Activated T-helper 1 cell treated with anti-CD3 and anti-CD28 coated beads, Interleukin-12 subunit alpha, Interleukin-12 subunit beta, Interleukin-2, Interleukin-4 antibody, amounts not matched to agents 30 ng/mL and 10 ng/mL and 1 ng/mL, durations not matched to agents 14 hours and 24 hours and 36 hours (primary cell): ENCODE measurements around the gene QPCT. TPM values are rescaled to one million over a fixed set of nuclear protein-coding genes. Genes with fewer than 3 reads are reported as not detected.

Experiments
- DNase-seq: peaks from one replicate; pipeline ENCODE4 v3.0.0; 2021; ENCODE audit warnings: low spot score
- H3K27ac Mint-ChIP-seq: one replicate; pipeline ENCODE4 v1.8.0; 2021; ENCODE audit warnings: mild to moderate bottlenecking, mixed read lengths
- H3K27me3 Mint-ChIP-seq: one replicate; pipeline ENCODE4 v1.8.0; 2022; ENCODE audit warnings: mild to moderate bottlenecking, moderate library complexity, mixed read lengths; ENCODE audit not compliant: insufficient read depth
- H3K36me3 Mint-ChIP-seq: one replicate; pipeline ENCODE4 v1.8.0; 2021; ENCODE audit warnings: low read depth, mixed read lengths
- H3K4me1 Mint-ChIP-seq: one replicate; pipeline ENCODE4 v1.8.0; 2021; ENCODE audit warnings: low read depth, mixed read lengths
- H3K4me3 Mint-ChIP-seq: one replicate; pipeline ENCODE4 v1.8.0; 2021; ENCODE audit warnings: mild to moderate bottlenecking, moderate library complexity, mixed read lengths
- H3K9me3 Mint-ChIP-seq: one replicate; pipeline ENCODE4 v1.8.0; 2021; ENCODE audit warnings: mixed read lengths
- intact Hi-C: fragments of 100-400 bp; cut with micrococcal nuclease; formaldehyde crosslinking; loops from one replicate; pipeline ENCODE4 v1.15.1; 2024
- total RNA-seq: library from RNA; stranded (reverse); gene quantifications from 2 replicates; pipeline ENCODE4 v1.2.3, GENCODE V29; 2022

The QPCT gene
- total RNA-seq, 1 donor from 2014 or later: 1.6 TPM

DNA sequence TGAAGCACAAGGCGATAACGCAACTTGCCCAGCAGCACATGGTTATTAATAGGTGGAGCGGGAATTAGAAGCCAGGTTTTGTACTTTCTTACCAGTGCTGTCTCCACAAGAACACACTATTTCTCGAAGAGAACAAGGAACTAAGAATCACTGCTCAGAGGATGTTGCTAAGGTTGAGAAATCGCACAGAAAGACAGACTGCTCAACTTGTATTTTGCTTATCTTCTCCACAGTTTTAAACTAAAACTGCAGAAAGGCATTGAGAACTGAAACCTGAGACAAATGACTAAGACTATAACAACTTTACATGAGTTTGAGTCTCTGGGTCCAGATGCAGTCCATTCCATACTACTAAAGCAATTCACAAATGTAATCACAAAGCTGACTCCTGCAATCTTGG, 26.0 kb upstream of the QPCT start:
- H3K9me3 Mint-ChIP-seq: no peaks in the 10 kb centered on the region
- peaks cover 18% of the 10 kb centered on the region for H3K36me3 Mint-ChIP-seq

DNA sequence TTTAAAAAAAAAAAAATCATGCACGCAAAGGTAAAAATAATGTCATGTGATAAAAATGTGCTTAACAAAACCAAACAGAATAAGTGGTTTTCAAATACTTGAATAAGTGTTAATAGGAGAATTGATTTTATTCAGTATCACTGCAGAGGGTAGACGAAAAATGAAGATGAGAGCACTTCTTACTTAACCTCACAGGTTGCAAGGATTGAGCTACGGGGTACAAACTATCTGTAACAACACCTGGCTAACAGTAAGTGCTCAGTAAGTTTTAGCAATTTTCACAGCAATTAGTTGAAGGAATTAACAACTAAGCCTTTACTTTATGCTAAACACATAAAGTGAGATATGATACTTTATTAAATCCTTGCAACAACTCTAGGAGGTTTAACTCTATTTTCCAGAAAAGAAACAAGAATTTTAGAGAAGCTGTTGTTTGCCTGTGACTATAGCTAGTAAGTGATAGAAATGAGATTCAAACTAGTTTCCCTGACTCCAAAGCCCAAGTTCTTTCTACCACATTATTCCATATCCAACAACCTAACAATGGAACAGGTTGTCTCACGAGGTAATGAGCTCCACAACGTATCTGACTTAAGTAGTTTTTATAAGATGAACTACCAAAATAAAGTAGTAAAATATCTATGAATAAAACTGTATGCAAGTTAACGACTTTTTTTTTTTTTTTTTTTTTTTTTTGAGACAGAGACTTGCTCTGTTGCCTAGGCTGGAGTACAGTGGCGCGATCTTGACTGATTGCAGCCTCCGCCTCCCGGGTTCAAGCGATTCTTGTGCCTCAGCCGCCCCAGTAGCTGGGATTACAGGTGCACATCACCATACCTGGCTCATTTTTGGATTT, 24.4 kb upstream of the QPCT start:
- Mint-ChIP-seq H3K4me3 (no peak overlapping the region), H3K27ac (no peak overlapping the region), H3K9me3 (no peaks in the 10 kb centered on the region), H3K36me3 (peaks cover 20% of the 10 kb centered on the region), H3K27me3 (peaks cover 13% of the 10 kb centered on the region), H3K4me1 (peaks cover 41% of the 10 kb centered on the region)
- DNase-seq: no peak
- intact Hi-C loops: loop anchor here (5.0 to 10.0 kb wide), 4 partner anchors 33 to 355 kb away; partner anchors contain the start of gene STRN

More for the DNA sequence above, 26.0 kb upstream of the QPCT start:
- H3K27ac Mint-ChIP-seq: no peak overlapping the region
- H3K4me3 Mint-ChIP-seq: no peak overlapping the region
- no peak for DNase-seq
- peaks cover 33% of the 10 kb centered on the region for H3K4me1 Mint-ChIP-seq
- intact Hi-C loops: loop anchor here (10.0 kb wide), 1 partner anchor 206 kb away; no protein-coding TSS in a partner anchor
- H3K27me3 Mint-ChIP-seq: peaks cover 9% of the 10 kb centered on the region

DNA sequence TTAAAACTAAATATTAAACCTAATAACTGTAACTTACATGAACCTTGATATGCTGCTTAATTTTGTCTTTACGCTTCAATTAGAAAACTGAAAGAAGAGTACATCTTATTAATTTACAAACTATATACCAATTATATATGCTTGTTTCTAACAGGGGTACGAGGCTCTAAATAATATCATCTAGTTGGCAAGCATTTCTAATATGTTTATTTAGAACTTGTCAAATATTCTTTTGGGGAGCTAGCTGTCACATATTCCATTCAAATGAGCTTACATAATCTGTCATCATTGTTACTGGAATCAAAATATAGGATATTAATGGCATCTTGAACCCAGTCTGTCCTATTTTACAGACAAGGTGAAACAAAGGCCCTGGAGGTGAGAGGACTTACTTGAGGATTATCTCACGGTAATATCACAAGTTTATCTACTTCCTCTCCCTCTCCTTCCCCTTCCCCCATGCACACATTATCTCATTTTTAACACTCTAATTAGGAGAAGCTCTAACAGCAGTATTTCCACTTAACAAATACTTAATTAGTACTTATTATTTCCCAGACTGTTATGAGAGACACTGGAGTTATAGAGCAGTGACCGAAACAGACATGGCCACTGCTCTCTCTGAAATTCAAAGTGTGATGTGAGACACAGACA, 23.3 kb upstream of the QPCT start:
- Mint-ChIP-seq H3K9me3 (no peaks in the 10 kb centered on the region), H3K27ac (no peak overlapping the region), H3K27me3 (peaks cover 20% of the 10 kb centered on the region), H3K36me3 (peaks cover 15% of the 10 kb centered on the region), H3K4me1 (peaks cover 49% of the 10 kb centered on the region), H3K4me3 (no peak overlapping the region)
- no peak for DNase-seq
- intact Hi-C loops: loop anchor here (5.0 to 10.0 kb wide), 3 partner anchors 34 to 356 kb away; partner anchors contain the start of gene STRN

DNA sequence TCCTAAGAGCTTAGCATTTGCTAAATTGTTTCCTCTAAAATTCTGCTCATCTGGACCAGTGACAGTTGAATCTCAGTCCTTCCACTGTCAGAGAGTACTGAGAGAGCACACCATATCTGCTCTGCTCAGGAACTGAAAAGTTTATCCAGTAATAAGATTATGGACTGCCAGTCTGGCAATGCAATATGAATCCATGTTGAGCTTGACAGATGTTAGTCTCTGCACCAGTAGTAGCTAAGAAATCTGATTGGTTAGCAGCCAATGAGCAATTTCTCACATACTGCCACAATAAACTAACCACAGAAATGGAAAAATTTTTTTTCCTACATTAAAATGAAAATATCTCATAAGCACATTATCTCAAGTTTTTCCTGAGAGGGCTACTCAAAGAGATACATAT, 22.1 kb upstream of the QPCT start:
- Mint-ChIP-seq H3K9me3 (no peaks in the 10 kb centered on the region), H3K27ac (no peak overlapping the region), H3K4me1 (peaks cover 53% of the 10 kb centered on the region), H3K4me3 (peak overlapping the region; percentile 97), H3K36me3 (peaks cover 12% of the 10 kb centered on the region), H3K27me3 (peaks cover 32% of the 10 kb centered on the region)
- no peak for DNase-seq
- intact Hi-C loops: loop anchor here (1.0 to 10.0 kb wide), 7 partner anchors 35 to 358 kb away; partner anchors contain the start of genes EIF2AK2 and STRN

DNA sequence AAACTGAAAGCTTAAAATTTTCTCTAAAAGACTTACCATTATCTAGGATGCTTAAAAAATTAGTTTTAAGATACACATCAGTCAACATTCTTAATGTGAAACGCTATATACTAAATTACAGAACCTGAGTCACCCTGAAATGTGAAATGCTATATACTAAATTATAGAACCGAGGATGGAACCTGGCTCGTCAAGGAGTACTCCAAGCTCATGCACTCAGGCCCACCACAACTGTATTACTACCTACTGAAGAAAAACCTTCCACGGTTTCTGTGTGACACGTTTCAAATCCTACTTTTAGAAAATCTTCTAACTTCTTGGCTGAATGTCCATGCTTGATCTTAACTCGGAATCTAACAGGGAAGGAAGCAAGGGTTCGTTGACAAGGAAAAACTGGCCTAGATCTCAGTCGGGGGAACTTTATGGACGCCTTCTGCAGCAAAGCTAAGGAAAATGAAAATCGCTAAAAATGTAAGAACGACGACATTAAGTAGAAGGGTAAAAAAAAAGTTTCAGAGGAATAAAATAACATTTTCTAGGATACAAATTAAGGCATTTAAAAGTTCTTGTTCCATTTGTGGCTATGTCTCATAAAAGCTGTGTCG, 21.2 kb upstream of the QPCT start:
- Mint-ChIP-seq H3K9me3 (no peaks in the 10 kb centered on the region), H3K27ac (peak overlapping the region; percentile 96), H3K4me3 (peak overlapping the region; percentile 97), H3K4me1 (peaks cover 44% of the 10 kb centered on the region), H3K27me3 (peaks cover 39% of the 10 kb centered on the region), H3K36me3 (peaks cover 12% of the 10 kb centered on the region)
- intact Hi-C loops: loop anchor here (1.0 to 10.0 kb wide), 6 partner anchors 36 to 358 kb away; partner anchors contain the start of genes CEBPZ, EIF2AK2, NDUFAF7 and STRN
- no peak for DNase-seq

DNA sequence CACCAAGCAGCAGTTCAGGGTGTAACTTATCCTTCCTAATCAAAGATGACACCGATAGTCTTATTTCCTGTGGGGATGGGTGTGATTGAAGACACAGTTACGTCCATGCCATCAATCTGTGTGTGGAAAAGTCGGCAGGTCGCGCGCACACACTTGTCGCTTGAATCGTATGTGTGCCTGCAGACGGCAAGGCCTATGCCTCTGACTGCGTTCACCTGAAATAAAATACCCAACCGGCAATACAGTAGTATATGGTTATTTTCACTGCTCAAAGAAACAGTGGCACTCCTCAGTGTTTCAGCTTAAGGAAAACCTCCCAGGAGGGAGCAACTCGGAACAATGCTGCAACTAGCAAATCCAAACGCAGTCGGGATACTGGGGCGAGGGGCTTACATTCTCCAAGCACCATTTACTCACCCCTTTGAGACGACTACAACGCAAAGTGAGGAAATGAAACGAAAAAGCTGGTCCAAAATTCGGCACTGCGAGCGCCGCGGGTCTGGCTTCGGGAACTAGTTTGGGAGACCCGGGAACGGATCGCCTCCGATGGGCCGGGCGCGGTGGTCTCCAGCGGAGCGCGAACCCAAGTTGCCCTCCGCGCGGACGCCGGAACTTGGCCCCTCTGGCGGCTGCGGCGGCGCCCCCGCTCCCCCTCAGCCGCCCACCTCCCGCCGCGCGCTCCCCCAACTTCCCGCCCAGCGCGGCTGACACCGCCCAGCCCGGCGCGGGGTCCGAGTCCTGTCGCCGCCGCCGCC, 20.5 kb upstream of the QPCT start:
- H3K9me3 Mint-ChIP-seq: no peaks in the 10 kb centered on the region
- peak; percentile 8 for DNase-seq
- H3K27ac Mint-ChIP-seq: peak overlapping the region; percentile 96
- H3K36me3 Mint-ChIP-seq: peaks cover 9% of the 10 kb centered on the region
- peak overlapping the region; percentile 97 for H3K4me3 Mint-ChIP-seq
- intact Hi-C loops: loop anchor here (1.0 to 10.0 kb wide), 9 partner anchors 21 to 549 kb away; partner anchors contain the start of genes CEBPZ, EIF2AK2, NDUFAF7 and QPCT
- peaks cover 37% of the 10 kb centered on the region for H3K4me1 Mint-ChIP-seq
- peaks cover 35% of the 10 kb centered on the region for H3K27me3 Mint-ChIP-seq

DNA sequence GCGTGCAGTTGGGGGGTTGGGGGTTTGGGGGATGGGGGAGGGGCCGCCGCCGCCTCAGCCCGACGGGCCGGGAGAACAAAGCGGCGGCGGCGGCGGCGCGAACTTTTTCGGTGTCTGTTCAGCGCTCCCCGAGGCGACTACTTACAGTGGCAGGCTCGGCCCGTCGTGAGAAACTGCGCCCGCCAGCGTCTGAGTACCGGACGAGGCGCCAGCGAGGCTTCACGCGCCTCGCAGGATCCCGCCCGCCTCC, 20.0 kb upstream of the QPCT start:
- no peak for DNase-seq
- Mint-ChIP-seq H3K36me3 (peaks cover 9% of the 10 kb centered on the region), H3K27me3 (peaks cover 38% of the 10 kb centered on the region), H3K27ac (no peak overlapping the region), H3K4me3 (no peak overlapping the region), H3K4me1 (peaks cover 37% of the 10 kb centered on the region), H3K9me3 (no peaks in the 10 kb centered on the region)
- intact Hi-C loops: loop anchor here (1.0 to 10.0 kb wide), 6 partner anchors 20 to 548 kb away; partner anchors contain the start of genes QPCT and STRN

DNA sequence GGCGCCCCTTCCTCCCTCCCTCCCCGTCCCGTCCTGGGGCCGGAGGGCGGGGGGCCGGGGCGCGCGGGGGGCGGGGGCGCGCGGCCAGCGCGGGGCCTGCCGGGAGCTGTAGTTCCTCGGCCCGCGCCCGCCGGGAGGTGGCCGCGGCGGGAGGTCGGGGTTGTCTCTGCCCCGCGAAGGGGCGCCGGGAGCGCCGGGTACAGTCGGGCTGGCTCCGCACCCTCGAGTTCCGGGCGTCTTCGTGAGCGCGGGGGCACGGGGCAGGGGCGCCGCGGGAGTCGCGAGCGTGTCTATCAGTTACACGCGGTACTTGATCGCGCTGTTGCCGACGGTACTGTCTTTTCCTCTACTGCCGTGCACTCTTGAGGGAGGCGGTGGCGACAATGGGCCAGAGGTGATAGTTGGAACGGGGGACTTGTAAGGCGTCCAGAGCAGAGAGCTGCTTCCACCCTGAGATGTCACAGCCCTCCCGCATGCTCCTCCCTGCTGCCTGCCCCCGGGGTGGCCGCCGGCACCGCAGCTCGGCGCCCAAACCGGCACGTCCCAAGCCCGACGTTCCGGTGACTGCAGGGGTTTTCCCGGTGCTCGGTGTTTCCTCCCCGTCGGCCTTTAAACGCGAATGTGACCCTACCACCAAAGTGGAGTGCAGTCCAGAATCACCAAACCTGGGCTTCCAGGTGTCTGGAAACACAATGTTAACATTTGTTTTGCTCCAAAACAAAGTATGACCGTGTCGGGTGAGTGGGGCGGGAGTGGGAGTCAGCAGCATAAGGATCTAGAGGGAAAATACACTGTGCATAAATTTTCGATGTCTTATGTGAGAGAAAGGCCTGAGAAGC, 19.4 kb upstream of the QPCT start, which contains the start of gene PRKD3:
Gene PRKD3 (minus strand): TSS at position 48 of the 839 bp plus-strand sequence. CDS start 8,309 bp downstream, outside the sequence.
- Mint-ChIP-seq H3K27me3 (peaks cover 39% of the 10 kb centered on the region), H3K4me1 (peaks cover 37% of the 10 kb centered on the region), H3K36me3 (peaks cover 7% of the 10 kb centered on the region), H3K27ac (peak within 1 kb of the TSS; percentile 96), H3K9me3 (no peaks in the 10 kb centered on the region), H3K4me3 (peak within 1 kb of the TSS; percentile 97)
- intact Hi-C loops: loop anchor here (1.0 to 10.0 kb wide), 7 partner anchors 8 to 548 kb away; partner anchors contain the start of genes QPCT and STRN
- peak; percentile 54 for DNase-seq

DNA sequence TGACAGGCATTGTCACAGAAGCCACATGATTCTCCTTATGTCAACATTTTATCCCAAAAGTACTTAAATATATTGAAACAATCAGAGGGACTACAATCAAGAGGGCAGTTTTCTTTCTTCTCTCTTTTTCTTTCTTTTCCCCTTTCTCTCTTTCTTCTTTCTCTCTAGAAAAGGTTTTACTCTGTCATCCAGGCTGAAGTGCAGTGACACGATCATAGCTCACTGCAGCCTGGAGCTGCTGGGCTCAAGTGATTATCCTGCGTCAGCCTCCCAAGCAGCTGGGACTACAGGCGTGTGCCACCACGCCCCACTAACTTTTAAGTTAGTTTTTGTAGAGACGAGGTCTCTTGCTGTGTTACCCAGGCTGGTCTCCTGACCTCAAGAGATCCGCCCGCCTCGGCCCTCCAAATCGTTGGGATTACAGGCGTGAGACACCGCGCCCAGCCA, 18.8 kb upstream of the QPCT start:
- Mint-ChIP-seq H3K4me3 (peak overlapping the region; percentile 81), H3K27ac (peak overlapping the region; percentile 48), H3K4me1 (peaks cover 37% of the 10 kb centered on the region), H3K36me3 (peaks cover 7% of the 10 kb centered on the region), H3K27me3 (peaks cover 42% of the 10 kb centered on the region), H3K9me3 (no peaks in the 10 kb centered on the region)
- DNase-seq: no peak
- intact Hi-C loops: loop anchor here (1.0 to 10.0 kb wide), 5 partner anchors 8 to 547 kb away; partner anchors contain the start of genes QPCT and STRN

DNA sequence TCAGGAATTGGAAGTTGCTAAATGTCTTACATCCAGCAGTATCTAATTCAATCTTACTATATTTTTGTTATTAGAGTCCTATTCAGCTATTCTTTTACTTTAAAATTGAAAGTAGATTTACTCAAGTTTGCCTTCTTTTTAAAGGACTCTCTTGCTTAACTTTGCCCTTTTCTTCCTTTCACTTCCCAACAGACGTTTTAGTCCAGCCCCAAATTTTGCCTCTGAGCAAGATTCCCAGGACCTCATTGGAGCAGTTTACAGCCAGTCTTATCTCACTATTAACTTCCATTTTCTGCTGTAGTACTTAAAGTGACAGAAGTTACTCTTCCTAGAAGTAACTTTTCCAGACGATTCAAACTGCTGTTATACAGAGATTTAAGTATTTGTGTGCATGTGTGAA, 18.1 kb upstream of the QPCT start:
- no peaks in the 10 kb centered on the region for H3K9me3 Mint-ChIP-seq
- H3K36me3 Mint-ChIP-seq: peaks cover 6% of the 10 kb centered on the region
- H3K4me1 Mint-ChIP-seq: peaks cover 35% of the 10 kb centered on the region
- intact Hi-C loops: loop anchor here (10.0 kb wide), 2 partner anchors 259 to 361 kb away; partner anchors contain the start of gene STRN
- no peak overlapping the region for H3K27ac Mint-ChIP-seq
- DNase-seq: no peak
- peaks cover 47% of the 10 kb centered on the region for H3K27me3 Mint-ChIP-seq
- H3K4me3 Mint-ChIP-seq: peak overlapping the region; percentile 68

DNA sequence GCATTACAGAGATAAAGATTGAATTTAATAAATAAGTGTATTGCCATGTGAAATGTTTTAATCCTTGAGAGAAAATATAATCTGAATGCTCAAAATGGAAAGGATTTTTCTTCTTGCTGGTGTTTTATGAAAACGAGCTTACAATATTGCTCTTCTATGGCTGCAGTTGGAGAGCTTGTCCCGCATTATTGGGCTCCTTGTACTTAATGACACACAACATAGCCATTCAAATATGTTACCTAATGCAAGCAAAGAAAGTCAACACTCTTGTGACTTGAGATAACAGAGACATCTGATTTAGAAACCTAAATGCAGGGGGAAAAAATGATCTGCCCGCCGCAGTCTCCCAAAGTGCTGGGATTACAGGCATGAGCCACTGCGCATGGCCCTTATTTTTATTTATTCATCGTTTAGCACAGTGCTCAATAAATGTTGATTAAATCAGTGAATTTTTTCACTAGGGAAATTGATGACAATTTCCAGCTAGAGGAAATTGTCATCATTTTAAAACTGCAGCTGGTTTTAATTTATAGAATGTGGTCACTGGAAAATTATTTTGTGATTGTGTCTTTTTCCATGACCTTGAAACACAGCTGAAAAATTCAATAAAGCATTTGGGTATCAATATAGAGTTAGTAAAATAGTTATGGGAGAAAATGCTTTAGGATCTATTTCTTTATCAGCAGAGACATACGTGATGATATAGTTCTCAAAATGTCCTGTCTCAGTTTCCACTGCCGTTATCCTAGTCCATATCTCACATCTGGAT, 17.4 kb upstream of the QPCT start:
- Mint-ChIP-seq H3K27me3 (peaks cover 52% of the 10 kb centered on the region), H3K4me3 (no peak overlapping the region), H3K36me3 (peaks cover 6% of the 10 kb centered on the region)

More for the DNA sequence above, 17.4 kb upstream of the QPCT start:
- intact Hi-C loops: loop anchor here (10.0 kb wide), 2 partner anchors 258 to 362 kb away; partner anchors contain the start of gene STRN
- Mint-ChIP-seq H3K27ac (no peak overlapping the region), H3K4me1 (peaks cover 31% of the 10 kb centered on the region), H3K9me3 (no peaks in the 10 kb centered on the region)
- DNase-seq: no peak
